NOMO-1 treated with DMSO at 0.1 percent for 48 hours (cell line): ENCODE results near the gene PCDHGC3.

Source experiments
- DNase-seq: peaks from one replicate; lab custom pipeline; 2025; ENCODE audit not compliant: unreplicated experiment; lab: John Stamatoyannopoulos, UW

The PCDHGC3 gene

GRCh38 chr5:141506381-141507155, 30.8 kb downstream of the PCDHGC3 start:
- no peak for DNase-seq

GRCh38 chr5:141507387-141508091, 31.8 kb downstream of the PCDHGC3 start:
- DNase-seq, result peak; percentile 11

- no peak for DNase-seq
These were observed 32.7 kb downstream of the PCDHGC3 start for GRCh38 chr5:141508440-141508797.

GRCh38 chr5:141508798-141509611, 33.2 kb downstream of the PCDHGC3 start:
- no peak for DNase-seq

GRCh38 chr5:141510160-141510559, 34.4 kb downstream of the PCDHGC3 start:
- no peak for DNase-seq

GRCh38 chr5:141510850-141511601, 35.3 kb downstream of the PCDHGC3 start:
- no peak for DNase-seq

GRCh38 chr5:141511771-141512325, 36.1 kb downstream of the PCDHGC3 start:
- DNase-seq, result no peak

GRCh38 chr5:141512390-141512910, 36.7 kb downstream of the PCDHGC3 start:
- peak; percentile 9 for DNase-seq

- no peak for DNase-seq
These were observed 37.3 kb downstream of the PCDHGC3 start for GRCh38 chr5:141512911-141513626.

GRCh38 chr5:141513627-141514329, 38.0 kb downstream of the PCDHGC3 start:
- no peak for DNase-seq

- DNase-seq, result no peak
These were observed 38.8 kb downstream of the PCDHGC3 start for GRCh38 chr5:141514330-141515133.

- no peak for DNase-seq
These were observed 39.4 kb downstream of the PCDHGC3 start for GRCh38 chr5:141515141-141515540.

GRCh38 chr5:141515946-141516671, 40.3 kb downstream of the PCDHGC3 start:
- DNase-seq, result no peak

- no peak for DNase-seq
These were observed 40.9 kb downstream of the PCDHGC3 start for GRCh38 chr5:141516672-141517025.

- DNase-seq, result no peak
These were observed 41.5 kb downstream of the PCDHGC3 start for GRCh38 chr5:141517312-141517711.

- DNase-seq, result no peak
These were observed 42.3 kb downstream of the PCDHGC3 start for GRCh38 chr5:141517880-141518617.

- DNase-seq, result no peak
These were observed 42.9 kb downstream of the PCDHGC3 start for GRCh38 chr5:141518618-141519015.
